ENCODE results near the gene POLR1A. TPM values are rescaled to one million over a fixed set of nuclear protein-coding genes. Genes with fewer than 3 reads are reported as not detected.

The POLR1A gene
- total RNA-seq, 2 experiments from 2014 or later = 13.1 to 13.4 TPM

DNA sequence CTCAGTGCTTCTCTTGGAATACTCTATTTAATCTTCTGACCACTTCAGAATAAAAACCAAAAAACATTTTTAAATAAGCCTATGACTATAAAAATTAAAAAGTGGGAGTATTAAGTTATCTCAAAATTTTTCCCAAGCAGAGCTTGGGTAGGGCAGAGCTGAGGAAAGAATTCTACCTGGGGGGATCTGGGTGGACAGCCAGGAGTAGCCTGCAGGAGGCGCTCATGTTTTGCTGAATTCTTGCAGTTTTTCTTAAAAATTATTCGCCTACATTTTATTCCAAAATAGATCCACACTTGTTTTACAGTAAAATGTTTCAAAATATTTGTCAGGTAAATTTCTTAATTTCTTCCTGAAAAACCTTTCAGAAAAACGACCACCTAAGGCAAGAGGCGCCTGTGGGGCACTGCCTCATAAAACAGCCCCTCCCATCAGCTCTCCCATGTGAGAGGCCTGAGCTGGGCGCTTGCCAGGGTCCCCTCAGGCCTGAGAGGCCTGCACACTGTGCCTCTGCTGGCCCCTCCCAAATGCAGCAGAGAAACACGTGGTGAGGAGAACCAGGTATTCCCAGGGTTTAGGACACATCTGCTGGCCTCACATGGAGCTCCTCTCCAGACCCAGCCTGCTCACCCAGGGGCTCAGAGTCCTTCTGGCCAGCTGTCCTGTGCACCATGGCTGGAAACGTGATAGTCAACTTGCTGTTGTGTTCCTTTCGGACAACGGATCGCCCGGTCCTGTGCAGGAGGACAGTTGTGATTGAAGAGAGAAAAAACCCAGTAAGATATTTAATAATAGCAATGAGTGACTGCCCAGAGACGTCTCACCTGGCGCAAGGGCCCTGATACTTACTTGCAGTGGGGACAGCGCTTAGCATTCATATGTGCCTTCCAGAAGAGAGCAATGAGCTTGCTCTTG is 17.5 kb downstream of the POLR1A start:
- no peaks in the 10 kb centered on the region for H3K4me1 ChIP-seq (ENCODE audit: insufficient read depth, low read length)
- H3K27ac Mint-ChIP-seq = no peak overlapping the region
- DNase-seq (no peak), ATAC-seq (ENCODE audit: poor library complexity) (no peak)
- no peaks in the 10 kb centered on the region for H3K4me1 Mint-ChIP-seq (ENCODE audit: low read depth)
- H3K4me3 ChIP-seq (ENCODE audit: low read length) = no peak overlapping the region
- TF ChIP-seq, protein P1, sequence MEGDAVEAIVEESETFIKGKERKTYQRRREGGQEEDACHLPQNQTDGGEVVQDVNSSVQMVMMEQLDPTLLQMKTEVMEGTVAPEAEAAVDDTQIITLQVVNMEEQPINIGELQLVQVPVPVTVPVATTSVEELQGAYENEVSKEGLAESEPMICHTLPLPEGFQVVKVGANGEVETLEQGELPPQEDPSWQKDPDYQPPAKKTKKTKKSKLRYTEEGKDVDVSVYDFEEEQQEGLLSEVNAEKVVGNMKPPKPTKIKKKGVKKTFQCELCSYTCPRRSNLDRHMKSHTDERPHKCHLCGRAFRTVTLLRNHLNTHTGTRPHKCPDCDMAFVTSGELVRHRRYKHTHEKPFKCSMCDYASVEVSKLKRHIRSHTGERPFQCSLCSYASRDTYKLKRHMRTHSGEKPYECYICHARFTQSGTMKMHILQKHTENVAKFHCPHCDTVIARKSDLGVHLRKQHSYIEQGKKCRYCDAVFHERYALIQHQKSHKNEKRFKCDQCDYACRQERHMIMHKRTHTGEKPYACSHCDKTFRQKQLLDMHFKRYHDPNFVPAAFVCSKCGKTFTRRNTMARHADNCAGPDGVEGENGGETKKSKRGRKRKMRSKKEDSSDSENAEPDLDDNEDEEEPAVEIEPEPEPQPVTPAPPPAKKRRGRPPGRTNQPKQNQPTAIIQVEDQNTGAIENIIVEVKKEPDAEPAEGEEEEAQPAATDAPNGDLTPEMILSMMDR (IDR thresholded peaks at IDR 0.05) = no peak
- no peaks in the 10 kb centered on the region for H3K27me3 ChIP-seq (ENCODE audit: control insufficient read depth in 1 of 2, insufficient read depth in 2 of 2, low read length in 2 of 2)
- no peaks in the 10 kb centered on the region for H3K9me3 ChIP-seq (ENCODE audit: control insufficient read depth in 1 of 2, insufficient read depth in 1 of 2, low read length in 2 of 2)
- H3K36me3 ChIP-seq (ENCODE audit: insufficient read depth, low read length) = peaks cover 48% of the 10 kb centered on the region
- H3K27me3 Mint-ChIP-seq = no peaks in the 10 kb centered on the region
- ChIA-PET CTCF (interaction anchor here (0.6 to 1.8 kb wide), 3 partner anchors 8 to 78 kb away, joined by 3 to 5 read pairs (median 3); no protein-coding TSS in a partner anchor), POLR2A (interaction anchor here (0.9 kb wide), 1 partner anchor 40 kb away, joined by 3 read pairs; no protein-coding TSS in a partner anchor)
- no peak overlapping the region for H3K27ac ChIP-seq (ENCODE audit: low read depth in 1 of 2, low read length in 2 of 2)
- H3K4me3 Mint-ChIP-seq = no peak overlapping the region
- intact Hi-C loops (cut with DNase I, micrococcal nuclease) = no loop called here
- no peaks in the 10 kb centered on the region for H3K9me3 Mint-ChIP-seq
- peaks cover 52% of the 10 kb centered on the region for H3K36me3 Mint-ChIP-seq (ENCODE audit: low read depth)

DNA sequence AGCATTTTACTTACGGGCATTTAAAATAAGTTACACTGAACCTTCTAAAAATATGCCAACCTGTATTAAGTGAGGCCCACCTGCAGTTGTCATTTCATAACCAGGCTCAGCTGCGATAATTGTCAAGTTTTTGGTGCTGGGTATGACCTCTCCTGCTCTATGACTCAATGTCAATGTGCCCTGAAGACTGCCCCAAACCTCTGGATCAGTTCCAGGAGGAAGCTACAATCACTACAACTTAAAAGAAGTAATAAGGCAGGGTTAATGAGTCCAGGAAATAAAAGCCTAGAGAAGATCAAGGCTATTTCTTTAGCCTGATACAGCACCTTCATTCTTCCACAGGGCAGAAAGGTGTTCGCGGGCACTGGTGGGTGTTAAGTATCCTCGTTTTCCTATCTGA is 22.9 kb downstream of the POLR1A start:
- Mint-ChIP-seq H3K27ac (no peak overlapping the region), H3K9me3 (no peaks in the 10 kb centered on the region), H3K4me1 (ENCODE audit: low read depth) (peaks cover 26% of the 10 kb centered on the region), H3K27me3 (no peaks in the 10 kb centered on the region), H3K36me3 (ENCODE audit: low read depth) (peaks cover 66% of the 10 kb centered on the region), H3K4me3 (no peak overlapping the region)
- ChIA-PET POLR2A (no interaction called here), CTCF (interaction anchor here (1.0 to 1.2 kb wide), 2 partner anchors 252 to 255 kb away, joined by 3 to 5 read pairs; no protein-coding TSS in a partner anchor)
- TF ChIP-seq, protein P1 (IDR thresholded peaks at IDR 0.05) = no peak
- no peaks in the 10 kb centered on the region for H3K9me3 ChIP-seq (ENCODE audit: control insufficient read depth in 1 of 2, insufficient read depth in 1 of 2, low read length in 2 of 2)
- DNase-seq (no peak), ATAC-seq (ENCODE audit: poor library complexity) (no peak)
- no peak overlapping the region for H3K27ac ChIP-seq (ENCODE audit: low read depth in 1 of 2, low read length in 2 of 2)
- intact Hi-C loops (cut with DNase I, micrococcal nuclease) = loop anchor here in 1 of 2 experiments (5.0 kb wide), 1 partner anchor 45 kb away; no protein-coding TSS in a partner anchor
- H3K27me3 ChIP-seq (ENCODE audit: control insufficient read depth in 1 of 2, insufficient read depth in 2 of 2, low read length in 2 of 2) = no peaks in the 10 kb centered on the region
- H3K36me3 ChIP-seq (ENCODE audit: insufficient read depth, low read length) = peaks cover 37% of the 10 kb centered on the region
- no peak overlapping the region for H3K4me3 ChIP-seq (ENCODE audit: low read length)
- peaks cover 22% of the 10 kb centered on the region for H3K4me1 ChIP-seq (ENCODE audit: insufficient read depth, low read length)

DNA sequence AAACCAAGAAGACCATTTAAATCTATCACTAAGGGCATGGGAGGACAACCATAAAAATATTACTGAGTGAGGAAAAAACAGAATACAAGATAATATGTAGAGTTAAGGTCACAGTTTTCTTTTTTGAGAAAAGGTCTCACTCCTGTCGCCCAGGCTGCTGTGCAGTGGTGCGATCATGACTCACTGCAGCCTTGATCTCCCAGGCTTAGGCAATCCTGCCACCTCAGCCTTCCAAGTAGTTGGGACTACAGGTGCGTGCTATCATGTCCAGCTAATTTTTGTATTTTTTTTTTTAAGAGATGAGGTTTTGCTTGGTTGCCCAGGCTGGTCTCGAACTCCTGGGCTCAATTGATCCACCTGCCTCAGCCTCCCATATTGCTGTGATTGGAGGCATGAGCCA is 24.0 kb downstream of the POLR1A start:
- Histone ChIP-seq H3K27ac (ENCODE audit: low read depth in 1 of 2, low read length in 2 of 2) (no peak overlapping the region), H3K4me3 (ENCODE audit: low read length) (no peak overlapping the region), H3K9me3 (ENCODE audit: control insufficient read depth in 1 of 2, insufficient read depth in 1 of 2, low read length in 2 of 2) (no peaks in the 10 kb centered on the region), H3K27me3 (ENCODE audit: control insufficient read depth in 1 of 2, insufficient read depth in 2 of 2, low read length in 2 of 2) (no peaks in the 10 kb centered on the region), H3K4me1 (ENCODE audit: insufficient read depth, low read length) (peaks cover 26% of the 10 kb centered on the region), H3K36me3 (ENCODE audit: insufficient read depth, low read length) (peaks cover 39% of the 10 kb centered on the region)
- Mint-ChIP-seq H3K27me3 (no peaks in the 10 kb centered on the region), H3K36me3 (ENCODE audit: low read depth) (peaks cover 70% of the 10 kb centered on the region), H3K9me3 (no peaks in the 10 kb centered on the region), H3K27ac (no peak overlapping the region), H3K4me1 (ENCODE audit: low read depth) (peaks cover 26% of the 10 kb centered on the region), H3K4me3 (no peak overlapping the region)
- ChIA-PET POLR2A (no interaction called here), CTCF (interaction anchor here (0.5 to 1.2 kb wide), 3 partner anchors 251 to 299 kb away, joined by 3 to 5 read pairs (median 3); no protein-coding TSS in a partner anchor)
- DNase-seq = no peak
- TF ChIP-seq, protein P1 (IDR thresholded peaks at IDR 0.05) = no peak
- no peak for ATAC-seq (ENCODE audit: poor library complexity)
- intact Hi-C loops (cut with DNase I, micrococcal nuclease) = loop anchor here (2.0 to 5.0 kb wide), 2 partner anchors 44 to 353 kb away; no protein-coding TSS in a partner anchor

All from CD4-positive, alpha-beta T cell (primary cell).